Fibroblast of peridontal ligament (primary cell): Measurements from ENCODE around the gene MTMR1.

Source experiments
- DNase-seq: peaks from one replicate; pipeline ENCODE4 v3.0.0-alpha.2; 2010; ENCODE audit errors: extremely low read depth

The MTMR1 gene

GRCh38 chrX:150779385-150779784 is 86.2 kb downstream of the MTMR1 start:
- no peak for DNase-seq

DNA sequence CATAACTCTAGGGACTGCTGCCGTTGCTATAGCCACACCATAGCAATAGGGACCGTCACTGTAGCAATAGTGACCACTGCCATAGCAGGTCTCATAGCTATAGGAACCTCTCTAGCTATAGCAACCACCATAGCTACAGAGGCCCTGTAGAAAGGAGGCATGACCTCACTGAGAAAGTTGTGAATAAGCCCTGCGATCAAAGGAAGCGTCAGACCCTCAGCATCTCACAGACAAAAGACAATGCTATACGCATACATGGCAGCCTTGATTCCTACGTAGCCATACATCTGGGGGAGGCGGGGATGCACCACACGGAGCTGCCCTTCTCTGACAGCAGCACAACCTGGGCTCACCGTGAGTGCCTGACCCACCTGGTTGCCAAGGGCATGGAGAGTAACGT is 88.5 kb downstream of the MTMR1 start:
- no peak for DNase-seq

- DNase-seq: no peak
Measured at GRCh38 chrX:150790021-150790420, 96.8 kb downstream of the MTMR1 start.

DNA sequence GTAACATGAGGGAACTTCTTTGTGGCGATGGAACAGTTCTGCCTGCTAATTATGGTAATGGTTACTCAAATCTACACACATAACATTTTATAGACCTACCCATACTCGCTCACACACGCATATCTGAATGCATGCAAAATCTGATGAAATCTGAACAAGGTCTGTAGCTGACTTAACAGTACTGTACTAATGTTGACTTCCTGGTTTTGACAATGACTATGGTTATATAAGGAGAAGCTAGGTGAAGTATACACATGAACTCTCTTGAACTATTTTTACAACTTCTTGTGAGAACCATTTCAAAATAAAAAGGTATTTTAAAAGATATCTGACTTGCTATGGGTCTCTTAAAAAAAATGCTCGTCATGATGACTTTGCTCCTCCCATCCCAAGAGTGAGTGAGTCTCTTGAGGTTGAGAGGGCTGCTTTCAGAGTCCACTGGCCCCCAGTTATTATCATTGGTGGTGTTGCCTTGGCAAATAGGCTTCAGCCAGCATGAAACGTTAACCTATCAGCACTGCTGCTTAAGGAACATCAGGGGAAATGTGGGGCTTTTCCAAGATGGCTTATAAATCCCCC is 99.8 kb downstream of the MTMR1 start:
- no peak for DNase-seq

GRCh38 chrX:150805736-150806135 is 112.5 kb downstream of the MTMR1 start:
- no peak for DNase-seq

DNA sequence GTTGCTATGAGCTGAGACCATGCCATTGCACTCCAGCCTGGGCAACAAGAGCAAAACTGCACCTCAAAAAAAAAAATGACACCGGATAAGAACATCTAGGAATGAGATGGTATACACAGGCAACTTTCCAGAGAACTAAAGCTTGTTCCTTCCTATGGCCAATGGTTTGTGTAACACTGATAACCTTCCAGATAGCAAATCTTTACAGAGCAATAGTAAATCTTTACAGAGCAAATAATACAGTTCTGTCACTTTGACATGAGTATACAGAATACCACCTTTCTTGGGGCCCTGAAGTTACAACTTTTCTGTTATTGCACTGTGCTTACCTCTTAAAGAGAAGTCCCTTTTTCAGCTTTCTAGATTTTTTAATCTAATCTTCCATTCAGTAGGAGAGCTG is 113.6 kb downstream of the MTMR1 start:
- DNase-seq: no peak

DNA sequence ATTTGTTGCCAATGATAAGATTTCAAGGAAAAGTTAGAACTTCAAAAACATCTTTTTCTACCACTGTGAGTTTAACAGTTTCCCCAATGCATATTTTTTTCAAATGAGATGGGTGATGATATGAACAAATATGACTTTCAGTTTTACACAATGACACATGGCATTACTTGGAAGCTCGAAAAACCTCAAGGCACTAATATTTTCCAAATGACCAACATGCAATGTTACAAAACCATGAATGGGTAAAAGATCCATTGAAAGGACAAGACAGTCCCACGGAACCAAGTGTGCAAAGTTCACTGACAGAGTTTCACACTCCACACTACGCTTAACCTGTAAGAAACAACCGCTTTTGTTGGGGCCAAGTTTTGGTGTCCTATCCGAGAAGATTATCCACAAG is 120.7 kb downstream of the MTMR1 start:
- DNase-seq: peak; percentile 0
